ENCODE measurements around the gene FCRL5.

DNA sequence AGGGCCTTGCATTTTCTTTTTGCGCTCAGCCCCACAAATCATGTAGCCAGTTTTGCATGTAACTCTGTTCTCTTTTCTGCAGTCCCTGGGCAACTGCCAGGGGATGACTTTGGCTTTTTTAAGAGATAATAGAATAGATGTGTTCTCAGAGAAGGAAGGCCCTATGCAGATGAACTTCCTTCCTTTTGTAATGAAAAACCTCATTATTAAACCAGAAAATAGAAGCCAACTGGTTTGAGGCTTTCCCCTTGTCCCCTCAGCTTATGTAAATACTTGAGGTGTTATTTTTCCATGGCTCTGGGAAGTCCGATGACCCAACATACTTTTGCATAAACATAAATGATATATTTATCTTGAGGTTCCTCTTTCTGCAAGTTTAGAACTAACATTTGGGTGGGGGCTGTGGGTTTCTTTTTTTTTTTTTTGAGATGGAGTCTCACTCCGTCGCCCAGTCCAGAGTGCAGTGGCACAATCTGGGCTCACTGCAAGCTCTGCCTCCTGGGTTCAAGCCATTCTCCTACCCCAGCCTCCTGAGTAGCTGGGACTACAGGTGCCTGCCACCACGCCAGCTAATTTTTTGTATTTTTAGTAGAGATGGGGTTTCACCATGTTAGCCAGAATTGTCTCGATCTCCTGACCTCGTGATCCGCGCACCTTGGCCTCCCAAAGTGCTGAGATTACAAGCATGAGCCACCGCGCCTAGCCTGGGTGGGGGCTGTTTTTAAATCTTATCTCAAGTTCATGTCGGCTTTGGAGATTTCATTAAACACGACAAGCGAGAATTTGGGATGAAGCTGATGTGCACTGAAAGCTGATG is 14.4 kb upstream of the FCRL5 start:
- TF ChIP-seq EZH2 (IDR thresholded peaks at IDR 0.05) (no peak), POLR2AphosphoS5 (IDR thresholded peaks at IDR 0.05; ENCODE audit: borderline replicate concordance, low read depth, low read length) (no peak), FOXP2 (optimal IDR thresholded peaks at IDR 0.05; ENCODE audit: control extremely low read depth, extremely low read length, insufficient read depth) (no peak)

Measured in SK-N-MC (cell line).